GM03348 (cell line): ENCODE data around the gene RPIA.
"Not testable (repeated sequence)": the region's sequence is repeated elsewhere in the genome, so short reads cannot be mapped to it uniquely, and the experiment has no call there.

ENCODE experiments used
- DNase-seq: peaks from one replicate; pipeline ENCODE4 v3.0.0; 2012; ENCODE audit warnings: low spot score

Gene RPIA

DNA sequence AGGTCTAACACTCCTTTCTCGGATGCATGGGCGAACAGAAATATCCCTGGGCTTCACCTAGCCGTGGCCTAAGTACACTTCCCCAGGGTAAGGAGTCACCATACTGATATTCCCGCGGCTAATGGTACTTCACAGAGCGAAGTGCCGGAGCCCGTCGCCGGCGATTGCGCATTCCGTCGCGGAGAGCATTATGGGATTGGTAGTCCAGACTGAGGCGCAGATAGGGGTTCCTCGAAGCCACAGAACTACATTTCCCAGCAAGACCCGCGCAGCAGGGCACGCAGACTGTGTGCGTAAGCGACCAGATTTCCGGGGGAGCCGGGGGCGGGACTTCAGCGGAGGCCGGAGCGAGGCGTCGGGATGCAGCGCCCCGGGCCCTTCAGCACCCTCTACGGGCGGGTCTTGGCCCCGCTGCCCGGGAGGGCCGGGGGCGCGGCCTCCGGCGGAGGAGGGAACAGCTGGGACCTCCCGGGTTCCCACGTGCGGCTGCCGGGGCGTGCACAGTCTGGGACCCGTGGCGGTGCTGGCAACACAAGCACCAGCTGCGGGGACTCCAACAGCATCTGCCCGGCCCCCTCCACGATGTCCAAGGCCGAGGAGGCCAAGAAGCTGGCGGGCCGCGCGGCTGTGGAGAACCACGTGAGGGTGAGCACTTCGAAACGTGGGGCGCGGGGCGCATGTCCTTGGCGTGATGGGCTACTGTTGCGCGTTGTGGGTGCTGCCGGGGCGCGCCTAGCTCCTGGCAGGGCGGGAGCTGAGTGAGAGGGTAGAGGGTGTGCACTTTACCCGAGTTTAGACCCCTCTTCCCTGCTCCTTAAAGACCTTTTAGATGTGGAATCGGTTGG lies at the start of gene RPIA:
RPIA (plus strand) TSS at position 335 of the 845 bp plus-strand sequence; CDS start at position 361, 26 bp downstream.
- peak; percentile 99 for DNase-seq

DNA sequence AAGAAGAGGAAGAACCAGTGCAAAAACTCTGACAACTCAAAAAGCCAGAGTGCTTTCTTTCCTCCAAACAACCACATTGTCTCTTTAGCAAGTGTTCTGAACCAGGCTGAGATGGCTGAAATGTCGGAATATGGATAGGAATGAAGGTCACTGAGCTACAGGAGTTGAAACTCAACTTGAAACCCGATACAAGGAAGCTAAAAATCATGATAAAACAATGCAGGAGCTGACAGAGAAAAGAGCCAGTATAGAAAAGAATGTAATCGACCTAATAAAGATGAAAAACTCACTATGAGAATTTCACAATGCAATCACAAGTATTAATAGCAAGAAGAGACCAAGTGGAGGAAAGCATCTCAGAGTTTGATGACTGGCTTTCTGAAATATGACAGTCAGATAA lies 49.2 kb upstream of the RPIA start:
- no peak for DNase-seq

GRCh38 chr2:88645291-88645882 lies 46.1 kb upstream of the RPIA start:
- not testable (repeated sequence) for DNase-seq

- no peak for DNase-seq
These were observed 39.8 kb upstream of the RPIA start for GRCh38 chr2:88651646-88652045.

GRCh38 chr2:88654714-88655113 lies 36.8 kb upstream of the RPIA start:
- no peak for DNase-seq

DNA sequence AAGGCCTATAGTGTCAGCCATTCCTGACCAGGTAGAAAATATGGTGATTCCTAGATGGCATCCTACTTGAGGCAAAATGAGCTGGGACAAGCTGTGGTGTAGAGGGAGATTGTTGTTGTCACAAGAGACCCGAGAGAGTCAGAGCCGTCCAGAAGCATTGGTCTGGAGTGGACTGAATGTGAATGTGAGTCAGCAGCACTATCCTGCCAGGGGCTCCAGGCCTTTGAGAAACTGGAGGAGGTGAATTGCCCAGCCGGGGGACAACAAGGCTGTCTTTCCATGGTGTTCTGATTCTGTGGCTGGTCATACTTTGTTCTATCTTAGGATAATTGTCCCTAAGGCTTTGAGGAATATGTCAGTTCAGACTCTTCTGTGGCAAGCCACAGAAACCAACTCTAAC lies 34.8 kb upstream of the RPIA start:
- DNase-seq = peak; percentile 35

DNA sequence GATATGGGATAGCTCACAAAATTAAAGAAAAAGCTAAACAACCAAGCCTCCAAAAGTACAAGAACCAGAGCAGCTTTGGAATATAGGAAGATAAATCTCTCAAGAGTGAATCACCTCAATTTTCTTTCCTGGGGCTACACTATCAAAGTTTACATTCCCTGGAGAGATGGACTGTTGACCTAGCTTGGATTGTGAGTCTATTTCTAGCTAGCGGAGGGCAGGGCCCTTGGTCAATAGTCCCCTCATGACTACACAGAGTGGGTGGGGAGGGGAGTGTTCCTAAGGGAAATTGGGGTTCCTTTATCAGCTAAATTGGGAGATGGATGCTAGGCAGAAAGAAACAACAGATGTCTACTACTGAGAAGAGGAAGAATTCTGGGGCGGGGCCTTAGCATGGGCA lies 34.3 kb upstream of the RPIA start:
- no peak for DNase-seq

- DNase-seq = peak; percentile 65
These were observed 33.1 kb upstream of the RPIA start for GRCh38 chr2:88658326-88658725.

- peak; percentile 42 for DNase-seq
These were observed 32.5 kb upstream of the RPIA start for GRCh38 chr2:88658881-88659537.

DNA sequence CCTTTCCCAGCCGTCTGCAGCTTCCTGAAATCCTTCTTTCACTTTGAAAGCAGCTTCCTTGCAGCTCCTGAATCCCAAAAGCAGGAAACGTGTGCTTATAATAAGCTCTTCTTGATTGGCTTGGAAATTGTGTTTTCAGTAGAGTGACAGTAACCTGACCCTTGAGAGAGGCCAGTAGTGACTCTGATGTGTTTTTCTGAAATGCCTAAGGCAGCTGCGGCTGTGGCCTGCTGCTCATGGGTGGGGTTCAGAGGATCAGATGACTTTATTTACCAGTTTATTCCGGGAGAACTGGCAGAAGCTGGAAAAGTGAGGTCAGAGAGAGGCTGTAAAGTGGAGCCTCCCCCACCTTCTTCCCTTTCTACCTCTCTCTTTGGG lies 31.9 kb upstream of the RPIA start:
- DNase-seq = peak; percentile 57

GRCh38 chr2:88660622-88661021 lies 30.9 kb upstream of the RPIA start:
- no peak for DNase-seq

DNA sequence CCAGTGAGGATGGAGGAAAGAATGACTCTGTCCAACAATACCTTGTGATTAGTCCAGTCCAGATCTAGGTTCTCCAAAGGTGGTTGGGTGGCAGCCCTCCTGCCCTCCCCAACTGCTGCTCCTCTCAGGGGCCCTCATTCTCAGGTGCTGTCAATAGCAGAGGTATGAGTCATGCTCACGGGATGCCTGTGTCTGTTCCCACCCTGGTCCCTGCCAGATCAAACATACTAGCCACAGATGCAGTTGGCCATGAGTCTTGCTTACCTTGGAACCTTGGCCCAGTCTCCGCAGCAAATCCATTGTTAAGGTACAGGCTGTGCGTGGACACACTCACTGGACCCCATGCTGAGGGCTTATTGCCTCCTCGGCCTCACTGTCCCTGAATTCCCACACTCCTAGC lies 24.9 kb upstream of the RPIA start:
- DNase-seq = no peak

DNA sequence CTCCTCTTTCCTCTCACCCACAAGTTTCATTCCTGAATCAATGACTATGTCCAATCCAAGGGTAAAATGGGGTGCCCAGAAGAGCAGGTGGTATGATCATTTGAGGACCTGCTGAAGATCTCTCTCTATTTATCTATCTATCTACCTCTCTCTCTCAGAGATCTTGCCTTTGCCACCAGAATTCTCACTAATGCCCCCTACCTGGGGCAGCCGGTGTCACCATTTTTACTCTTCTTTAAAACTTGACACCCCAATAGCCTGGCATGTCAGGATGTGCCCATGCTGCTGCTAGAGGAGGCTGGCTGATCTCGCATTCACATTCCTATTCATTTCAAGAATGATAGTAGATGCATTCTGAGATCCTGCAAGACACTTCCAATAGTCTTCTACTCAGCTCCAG lies 24.3 kb upstream of the RPIA start:
- no peak for DNase-seq

- DNase-seq = no peak
These were observed 22.6 kb upstream of the RPIA start for GRCh38 chr2:88668862-88669261.

GRCh38 chr2:88669482-88670214 lies 21.8 kb upstream of the RPIA start:
- peak; percentile 67 for DNase-seq

GRCh38 chr2:88671786-88672427 lies 19.6 kb upstream of the RPIA start:
- peak; percentile 72 for DNase-seq

DNA sequence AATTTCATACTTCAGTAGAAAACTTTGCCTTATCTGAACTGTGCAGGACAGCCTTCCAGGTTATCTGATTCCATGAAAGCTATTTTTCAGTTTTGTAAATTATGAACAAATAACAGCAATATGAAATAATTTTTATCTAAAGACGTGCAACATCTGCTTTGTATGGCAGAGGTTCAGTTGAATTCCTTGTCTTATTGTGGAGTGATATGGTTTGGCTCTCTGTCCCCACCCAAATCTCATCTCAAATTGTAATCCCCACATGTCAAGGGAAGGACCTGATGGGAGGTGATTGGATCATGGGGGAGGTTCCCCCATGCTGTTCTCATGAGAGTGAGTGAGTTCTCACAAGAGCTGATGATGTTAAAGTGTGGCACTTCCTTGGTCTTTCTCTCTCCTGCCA lies 18.1 kb upstream of the RPIA start:
- no peak for DNase-seq

DNA sequence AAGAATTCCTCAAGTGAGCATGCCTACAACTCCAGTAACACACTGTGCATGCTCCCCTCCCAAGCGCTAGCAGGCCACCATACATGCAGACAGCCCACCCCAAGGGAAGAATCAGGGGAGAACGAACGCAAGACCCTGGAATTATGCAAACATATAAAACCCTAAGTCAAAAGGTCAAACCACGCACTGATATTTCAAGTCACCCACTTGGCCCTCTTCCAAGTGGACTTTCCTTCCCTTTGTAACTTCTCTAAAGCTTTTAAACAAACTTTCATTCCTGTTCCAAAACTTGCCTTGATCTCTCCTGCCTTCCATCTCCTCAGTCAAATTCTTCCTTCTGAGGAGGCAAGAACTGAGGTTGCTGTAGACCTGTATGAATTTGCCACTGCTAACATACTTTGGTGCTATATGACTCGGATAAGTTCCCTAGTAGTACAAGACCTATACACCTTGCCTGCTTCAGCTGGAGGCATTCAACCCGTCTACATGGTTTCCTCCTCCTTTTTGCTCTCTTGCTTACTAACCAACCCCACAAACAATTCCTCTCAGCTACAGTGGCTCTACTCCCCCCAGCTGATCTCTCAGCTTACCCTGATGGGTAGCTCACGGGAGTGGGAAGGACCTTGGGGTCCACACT lies 11.1 kb upstream of the RPIA start:
- DNase-seq = no peak

- DNase-seq = no peak
These were observed 10.6 kb upstream of the RPIA start for GRCh38 chr2:88680916-88681315.

GRCh38 chr2:88683160-88684021 lies 8.1 kb upstream of the RPIA start:
- no peak for DNase-seq

- DNase-seq = no peak
These were observed 7.0 kb upstream of the RPIA start for GRCh38 chr2:88684519-88684918.
